Epithelial cell of esophagus (primary cell): Measurements from ENCODE around the gene NHP2.
"Not testable (repeated sequence)": the region's sequence is repeated elsewhere in the genome, so short reads cannot be mapped to it uniquely, and the experiment has no call there.

Source experiments
- DNase-seq: peaks from one replicate; pipeline ENCODE4 v3.0.0; 2010; ENCODE audit warnings: low read depth
- H3K4me3 ChIP-seq: 2 replicates; pipeline ENCODE4 v1.5.1; 2011; ENCODE audit warnings: mild to moderate bottlenecking, low read length, control low read depth
- CTCF ChIP-seq: IDR thresholded peaks from 2 replicates; pipeline ENCODE4 v1.5.1; 2011; ENCODE audit warnings: low read depth, mild to moderate bottlenecking, low read length, control low read depth, inconsistent platforms; ENCODE audit not compliant: insufficient read depth; ENCODE audit errors: missing control alignments

The NHP2 gene

GRCh38 chr5:178131446-178131996 is 22.2 kb downstream of the NHP2 start:
- peak overlapping the region; percentile 83 for H3K4me3 ChIP-seq
- no peak for TF ChIP-seq CTCF
- DNase-seq = no peak

- peak; percentile 84 for DNase-seq
- H3K4me3 ChIP-seq = peak within 1 kb of the TSS; percentile 83
- TF ChIP-seq CTCF = no peak
These were observed 22.9 kb downstream of the NHP2 start, which contains the start of gene RMND5B for GRCh38 chr5:178130576-178131445. TSS of gene RMND5B (plus strand) at chr5:178131014. CDS start at chr5:178138120, 7,106 bp downstream.

GRCh38 chr5:178130234-178130575 is 23.5 kb downstream of the NHP2 start:
- DNase-seq = not testable (repeated sequence)

GRCh38 chr5:178129296-178129695 is 24.4 kb downstream of the NHP2 start:
- H3K4me3 ChIP-seq = no peak overlapping the region
- TF ChIP-seq CTCF = no peak
- DNase-seq = peak; percentile 41

More at GRCh38 chr5:178130234-178130575, 23.5 kb downstream of the NHP2 start:
- H3K4me3 ChIP-seq = peak overlapping the region; percentile 83

GRCh38 chr5:178127300-178128009 is 26.2 kb downstream of the NHP2 start:
- H3K4me3 ChIP-seq, DNase-seq: not testable (repeated sequence)

- H3K4me3 ChIP-seq = no peak overlapping the region
- no peak for TF ChIP-seq CTCF
- DNase-seq = no peak
These were observed 27.1 kb downstream of the NHP2 start for GRCh38 chr5:178126556-178126955.

GRCh38 chr5:178125253-178125906 is 28.3 kb downstream of the NHP2 start:
- DNase-seq = no peak
- TF ChIP-seq CTCF = no peak

More at GRCh38 chr5:178125253-178125906, 28.3 kb downstream of the NHP2 start:
- H3K4me3 ChIP-seq = no peak overlapping the region
